Activated CD4-positive, alpha-beta T cell treated with anti-CD3 and anti-CD28 coated beads for 48 hours (primary cell): ENCODE measurements around the gene FAM114A1.
"Not testable (repeated sequence)": the region's sequence is repeated elsewhere in the genome, so short reads cannot be mapped to it uniquely, and the experiment has no call there.

ENCODE experiments used
- DNase-seq: peaks from one replicate; pipeline ENCODE4 v3.0.0-alpha.2; 2020

The FAM114A1 gene

DNA sequence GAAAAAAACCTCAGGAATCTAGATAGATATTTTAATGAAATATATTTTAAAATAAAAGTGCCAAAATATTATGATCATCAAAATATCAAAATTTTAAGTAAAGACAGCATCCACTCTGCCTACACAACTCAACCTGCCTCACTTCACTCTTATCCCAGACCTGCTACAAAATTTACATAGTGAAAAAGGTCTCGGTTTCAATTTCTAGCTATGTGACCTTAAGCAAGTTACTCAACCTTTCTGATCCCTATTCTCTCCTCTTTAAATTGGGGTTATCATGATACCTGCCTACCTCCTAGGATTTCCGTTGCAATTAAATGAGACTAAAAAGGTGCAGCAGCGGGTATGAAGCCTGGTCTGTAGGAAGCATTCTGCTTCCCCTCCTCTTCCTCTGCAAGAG, 72.9 kb downstream of the FAM114A1 start:
- no peak for DNase-seq

DNA sequence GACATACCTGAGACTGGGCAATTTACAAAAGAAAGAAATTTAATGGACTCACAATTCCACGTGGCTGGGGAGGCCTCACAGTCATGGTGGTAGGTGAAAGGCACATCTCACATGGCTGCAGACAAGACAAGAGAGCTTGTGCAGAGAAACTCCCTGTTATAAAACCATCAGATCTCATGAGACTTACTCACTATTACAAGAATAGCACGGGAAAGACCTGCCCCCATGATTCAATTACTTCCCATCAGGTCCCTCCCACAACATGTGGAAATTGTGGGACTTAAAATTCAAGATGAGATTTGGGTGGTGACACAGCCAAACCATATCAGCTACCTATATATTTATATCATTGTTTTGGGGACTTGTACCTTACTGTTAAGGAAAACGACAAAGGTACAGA, 74.3 kb downstream of the FAM114A1 start:
- peak; percentile 21 for DNase-seq

DNA sequence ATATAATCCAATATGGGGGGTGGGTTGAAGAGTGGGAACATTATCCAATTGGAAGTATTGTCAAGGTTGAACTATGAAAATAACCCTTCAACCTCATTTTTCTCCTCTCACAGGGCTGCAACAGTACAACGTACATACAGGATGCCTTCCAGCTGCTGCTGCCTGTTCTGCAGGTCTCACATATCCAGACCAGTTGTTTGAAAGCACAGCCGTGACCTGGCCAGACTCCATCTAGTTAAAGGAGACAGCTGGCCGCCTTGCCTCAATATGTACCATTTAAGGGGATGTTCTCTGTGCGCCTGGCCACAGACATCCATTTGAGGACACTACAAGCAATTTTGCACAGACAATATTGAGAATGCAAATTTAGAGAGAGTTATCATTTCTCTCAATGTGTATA, 75.7 kb downstream of the FAM114A1 start:
- DNase-seq: no peak

GRCh38 chr4:38944440-38944839, 76.8 kb downstream of the FAM114A1 start:
- DNase-seq: no peak

- no peak for DNase-seq
Observed at GRCh38 chr4:38946919-38947318, 79.3 kb downstream of the FAM114A1 start.

GRCh38 chr4:38948551-38948950, 80.9 kb downstream of the FAM114A1 start:
- no peak for DNase-seq

GRCh38 chr4:38949411-38950051, 81.9 kb downstream of the FAM114A1 start:
- peak; percentile 42 for DNase-seq

- DNase-seq: no peak
Observed at GRCh38 chr4:38950159-38950558, 82.6 kb downstream of the FAM114A1 start.

- DNase-seq: no peak
Observed at GRCh38 chr4:38950734-38951133, 83.1 kb downstream of the FAM114A1 start.

DNA sequence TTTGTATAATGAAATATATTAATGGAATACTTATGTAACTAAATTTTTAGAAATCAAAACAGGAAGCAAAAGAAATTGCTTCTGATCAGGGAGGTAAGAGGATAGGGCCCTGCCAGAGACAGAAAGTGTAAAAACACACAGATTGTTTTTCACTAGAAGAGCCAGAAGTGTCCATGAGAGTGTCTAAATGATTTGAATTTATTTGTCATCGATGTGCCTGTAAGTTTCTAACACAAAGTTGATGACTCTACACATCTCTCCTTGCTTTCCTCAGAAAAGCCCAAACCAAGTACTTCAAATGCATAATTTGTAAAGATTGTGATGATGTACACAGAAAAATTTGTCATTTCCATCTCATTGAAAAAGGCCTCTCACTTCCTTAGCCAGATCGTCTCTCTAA, 84.0 kb downstream of the FAM114A1 start:
- DNase-seq: no peak

DNA sequence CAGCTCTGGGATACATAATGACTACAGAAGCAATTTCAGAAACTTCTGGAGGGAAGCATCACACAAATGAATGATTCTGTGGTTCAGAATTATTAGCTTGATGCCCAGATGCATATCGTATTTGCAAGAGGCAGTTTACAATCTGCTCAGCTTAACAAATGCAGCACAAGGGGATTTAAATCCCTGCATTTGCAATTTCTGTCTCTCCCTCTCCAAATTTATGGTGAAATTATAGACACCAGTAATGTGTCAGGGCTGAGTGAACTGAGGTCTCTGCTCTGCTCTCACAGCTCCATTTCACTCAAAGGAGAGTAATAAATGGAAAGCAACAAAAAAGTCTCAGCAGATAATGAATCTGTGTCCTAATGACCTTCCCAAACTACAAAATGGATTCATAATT, 84.4 kb downstream of the FAM114A1 start:
- DNase-seq: no peak

DNA sequence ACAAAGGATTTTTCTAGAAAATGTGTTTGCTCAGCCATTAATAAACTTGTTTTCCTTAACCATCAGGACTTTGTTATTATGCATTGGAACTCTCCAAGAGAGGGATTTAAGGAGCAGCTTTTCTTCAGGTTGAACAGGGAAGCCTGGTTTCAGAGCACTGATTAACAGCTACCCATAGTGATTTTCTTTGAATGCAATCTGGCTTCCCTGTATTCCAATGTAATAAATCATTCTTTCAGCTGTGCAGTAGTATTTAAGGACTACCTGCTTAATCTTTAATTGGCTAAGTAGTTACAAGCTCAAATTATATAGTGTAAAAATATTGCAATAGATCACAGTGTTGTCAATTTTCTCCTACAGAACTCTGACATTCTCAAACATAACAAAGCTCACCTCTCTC, 87.1 kb downstream of the FAM114A1 start:
- no peak for DNase-seq

DNA sequence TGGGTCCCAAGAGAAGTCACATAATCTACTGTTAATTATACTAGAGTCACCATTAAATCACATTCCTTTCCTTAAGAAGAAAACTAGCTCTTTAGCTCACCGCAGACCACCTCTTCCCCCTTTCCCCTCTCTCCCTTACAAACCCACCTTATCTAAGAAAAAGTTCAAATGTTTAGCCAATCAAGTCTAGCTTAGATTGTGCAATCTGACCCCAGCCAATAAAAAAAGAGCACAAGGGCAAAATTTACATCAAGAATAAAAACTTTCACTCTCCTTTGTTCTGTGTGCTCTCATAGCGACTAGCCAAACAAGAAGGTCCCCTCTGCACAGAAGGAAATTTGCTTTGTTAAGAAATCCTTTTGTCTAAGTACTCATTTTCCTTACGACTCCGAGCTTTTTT, 88.4 kb downstream of the FAM114A1 start:
- no peak for DNase-seq

DNA sequence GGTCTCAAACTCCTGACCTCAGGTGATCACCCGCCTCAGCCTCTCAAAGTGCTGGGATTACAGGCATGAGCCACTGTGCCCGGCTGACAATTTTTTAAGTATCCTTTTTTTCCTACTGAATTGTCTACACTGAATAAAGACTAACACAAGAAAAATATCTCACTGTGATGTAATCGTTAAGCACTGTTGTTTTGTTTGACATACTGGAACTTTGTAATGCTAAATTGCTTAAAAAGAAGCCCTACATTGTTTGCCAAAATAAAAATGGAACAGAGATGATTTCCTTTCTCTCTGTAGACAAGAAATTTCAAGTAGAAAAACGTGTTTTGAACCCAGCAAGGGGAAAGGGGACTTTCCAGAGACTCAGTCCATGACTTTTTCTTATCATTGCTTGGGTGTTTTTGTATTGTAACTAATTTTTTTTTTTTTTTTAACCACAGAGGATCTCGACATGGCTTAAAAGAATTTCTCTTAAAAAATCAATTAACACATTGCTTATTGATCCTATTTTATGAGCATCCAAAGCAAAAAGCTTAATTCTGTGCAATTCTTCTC, 89.7 kb downstream of the FAM114A1 start:
- DNase-seq: no peak

DNA sequence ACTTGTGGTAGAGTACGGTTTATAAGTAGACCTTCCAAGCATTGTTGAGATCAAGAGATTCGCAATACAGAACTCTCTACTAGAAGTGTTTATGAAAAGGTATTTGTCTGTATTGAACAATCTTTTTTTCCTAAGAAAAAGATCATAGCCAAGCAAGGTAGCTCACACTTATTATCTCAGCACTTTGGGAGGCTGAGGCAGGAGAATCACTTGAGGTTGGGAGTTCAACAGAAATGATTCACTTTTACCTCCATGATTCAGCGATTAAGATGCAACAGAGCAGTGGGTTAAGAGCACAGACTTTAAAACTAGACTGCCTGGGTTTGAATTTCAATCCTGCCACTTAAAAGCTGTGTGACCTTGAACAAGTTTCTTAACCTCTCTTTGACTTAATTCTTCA, 90.3 kb downstream of the FAM114A1 start:
- DNase-seq: peak; percentile 48

DNA sequence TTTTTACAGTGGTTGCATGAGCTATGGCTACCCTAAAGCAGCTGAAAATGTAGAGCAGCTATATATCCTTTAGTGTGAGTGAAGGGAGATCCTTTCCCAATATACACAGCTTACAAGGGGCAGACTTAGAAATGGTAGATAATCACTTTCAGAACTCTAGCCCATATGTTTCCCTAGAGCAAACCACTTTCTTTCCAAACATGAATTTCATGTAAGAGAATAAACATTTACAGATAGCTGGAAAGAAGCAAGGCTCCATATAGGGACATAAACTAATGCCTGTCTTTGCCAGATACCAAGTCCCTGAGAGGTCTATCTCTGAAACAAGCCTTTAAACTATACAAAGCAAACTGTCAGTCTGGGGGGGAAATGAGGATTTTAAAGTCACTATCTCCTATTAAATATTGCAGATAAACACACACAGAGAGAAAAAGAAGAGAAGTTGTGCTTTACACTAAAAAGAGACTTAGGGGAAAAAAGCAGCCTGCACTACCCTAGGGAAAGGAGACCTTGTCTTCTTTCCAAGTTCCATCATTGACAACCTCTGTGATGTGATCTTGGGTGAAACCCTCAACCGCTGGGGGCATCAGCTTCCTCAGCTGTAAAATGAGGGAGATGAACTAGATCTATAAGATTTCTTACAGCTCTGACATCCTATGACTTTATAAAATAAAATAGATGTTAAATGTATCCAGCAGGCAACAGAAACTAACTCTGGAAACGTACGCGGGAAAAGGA, 91.0 kb downstream of the FAM114A1 start:
- DNase-seq: no peak

DNA sequence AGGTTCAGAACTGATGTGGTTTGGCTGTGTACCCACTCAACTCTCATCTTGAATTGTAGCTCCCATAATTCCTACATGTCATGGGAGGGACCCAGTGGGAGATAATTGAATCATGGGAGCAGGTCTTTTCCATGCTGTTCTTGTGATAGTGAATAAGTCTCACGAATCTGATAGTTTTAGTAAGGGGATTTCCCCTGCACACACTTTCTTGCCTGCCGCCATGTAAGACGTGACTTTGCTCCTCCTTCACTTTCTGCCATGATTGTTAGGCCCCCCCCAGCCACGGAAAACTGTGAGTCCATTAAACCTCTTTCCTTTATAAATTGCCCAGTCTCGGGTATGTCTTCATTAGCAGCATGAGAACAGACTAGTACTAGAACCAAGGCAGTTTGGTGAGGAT, 91.6 kb downstream of the FAM114A1 start:
- not testable (repeated sequence) for DNase-seq

DNA sequence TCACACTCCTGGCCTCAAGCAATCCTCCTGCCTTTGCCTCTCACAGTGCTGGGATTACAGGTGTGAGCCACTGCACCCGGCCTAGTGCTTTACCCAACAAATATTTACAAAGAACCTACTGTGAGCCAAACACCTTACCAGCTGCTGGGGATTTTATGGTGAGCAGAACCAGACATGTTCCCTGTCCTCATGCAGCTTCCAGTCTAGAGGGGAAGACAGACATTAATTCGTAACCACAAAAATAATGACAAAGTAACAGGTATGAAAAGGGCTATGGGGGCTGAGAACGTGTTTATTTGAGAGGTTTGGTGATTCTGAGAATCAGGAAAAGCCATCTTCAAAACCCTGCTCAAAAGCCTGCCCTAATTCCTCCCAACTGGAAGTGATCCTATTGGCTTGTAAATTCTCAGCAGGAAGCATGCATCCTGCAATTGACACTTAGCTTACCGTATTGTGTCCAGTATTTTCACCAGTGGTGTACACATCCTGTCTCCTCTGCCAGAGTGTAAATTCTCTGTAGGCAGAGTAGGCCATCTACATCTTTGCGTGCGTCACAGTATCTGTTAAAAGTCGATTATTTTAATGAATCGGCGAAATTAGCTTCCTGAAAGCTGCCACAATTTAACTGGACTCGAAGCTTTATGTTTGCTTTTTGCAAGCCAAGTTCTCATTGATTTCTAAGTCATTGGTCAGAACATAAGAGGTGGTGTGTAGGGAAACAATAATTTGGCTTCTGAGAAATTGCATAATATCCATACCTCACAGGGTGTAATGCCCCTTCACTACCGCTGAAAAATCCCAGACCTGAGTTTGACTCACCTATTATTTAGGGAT, 97.6 kb downstream of the FAM114A1 start:
- DNase-seq: no peak

DNA sequence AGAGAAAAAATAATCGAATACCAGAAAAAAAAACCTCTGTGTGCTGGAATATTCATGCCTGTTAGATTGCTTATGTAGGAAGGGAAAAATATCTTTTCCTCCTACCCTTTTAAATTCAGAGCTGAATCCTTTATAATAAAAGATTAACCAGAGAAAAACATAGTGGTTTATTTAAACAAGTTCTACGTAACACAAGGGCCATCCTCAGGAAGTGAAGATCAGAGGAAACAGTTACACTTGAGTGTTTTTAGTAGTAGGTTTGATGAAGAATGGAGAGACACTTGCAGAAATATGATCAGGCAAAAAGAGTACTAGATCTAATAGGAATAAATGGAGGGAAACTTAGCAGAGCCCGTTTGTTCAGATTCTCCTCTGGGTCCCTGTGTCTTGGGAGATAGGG, 98.3 kb downstream of the FAM114A1 start:
- DNase-seq: no peak

DNA sequence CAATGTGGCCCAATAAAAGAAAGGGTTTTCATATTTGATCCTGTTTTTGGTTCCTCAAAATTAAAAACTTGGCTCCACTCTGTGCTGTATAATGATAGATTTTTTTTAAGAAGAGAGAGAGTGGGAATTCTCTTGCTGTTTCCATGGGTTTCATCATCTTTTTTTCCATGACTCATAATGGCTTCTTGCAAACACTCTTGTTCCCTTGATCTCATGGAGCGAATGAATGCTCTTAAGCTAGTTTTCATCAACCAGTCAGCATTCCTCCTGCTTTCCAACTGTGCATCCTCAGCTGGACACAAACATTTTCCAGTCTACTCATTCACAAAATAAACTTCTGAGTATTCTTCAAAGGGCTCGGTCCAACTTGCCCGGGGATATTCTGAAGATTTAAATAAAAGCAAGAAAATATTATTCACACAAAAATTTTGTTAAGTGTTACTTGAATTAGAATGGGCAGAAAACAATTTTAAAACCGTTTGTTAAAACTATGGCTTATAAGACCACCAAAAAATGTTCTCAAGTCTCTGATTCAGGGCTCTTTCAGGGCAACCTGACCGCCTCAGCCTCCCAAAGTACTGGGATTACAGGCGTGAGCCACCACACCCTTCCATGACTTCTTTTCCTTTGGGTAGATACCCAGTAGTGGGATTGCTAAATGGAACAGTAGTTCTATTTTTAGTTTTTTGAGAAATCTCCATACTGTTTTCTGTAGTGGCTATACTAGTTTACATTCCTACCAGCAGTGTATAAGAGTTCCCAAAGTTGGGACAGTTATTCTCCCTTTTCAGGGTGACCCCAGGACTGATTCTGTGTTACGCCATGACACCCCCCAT, 99.9 kb downstream of the FAM114A1 start:
- no peak for DNase-seq

DNA sequence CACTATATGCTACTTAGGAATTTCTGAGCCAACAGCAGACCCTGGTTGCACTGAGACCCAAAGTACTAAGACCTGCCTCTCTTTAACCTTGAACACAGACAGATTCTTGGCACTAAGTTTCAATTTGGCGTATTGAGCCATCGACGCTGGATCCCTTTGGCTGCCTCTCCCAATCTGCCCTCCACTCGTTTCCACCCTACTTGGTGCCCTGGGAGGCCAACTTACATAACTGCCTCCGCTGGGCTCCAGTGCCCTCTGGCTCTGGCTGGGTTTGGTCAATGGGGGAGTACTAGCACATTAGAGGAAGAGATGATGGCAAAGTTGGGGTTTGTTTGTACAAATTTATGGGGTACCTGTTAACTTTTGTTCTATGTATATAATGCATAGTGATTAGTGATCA, 101.1 kb downstream of the FAM114A1 start:
- no peak for DNase-seq

GRCh38 chr4:38976308-38976707, 108.7 kb downstream of the FAM114A1 start:
- no peak for DNase-seq

DNA sequence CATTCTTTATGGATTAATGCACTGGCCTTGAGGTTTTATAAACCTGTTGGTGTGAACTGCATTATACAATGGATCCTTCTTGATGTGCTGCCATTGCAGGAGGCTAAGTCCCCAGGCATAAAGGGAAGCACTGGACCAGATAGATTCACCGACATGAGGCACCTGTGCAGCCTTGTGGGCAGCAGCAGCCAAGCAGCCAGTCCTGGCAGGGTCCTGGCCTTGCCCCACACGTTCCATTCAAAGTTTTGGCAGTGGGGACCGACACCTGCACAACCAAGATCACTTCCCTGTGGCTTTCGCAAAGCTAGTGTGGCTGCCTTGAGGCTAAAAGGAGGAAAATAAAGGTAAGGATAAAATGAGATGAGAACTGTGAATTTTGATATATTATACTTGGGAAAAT, 111.5 kb downstream of the FAM114A1 start:
- no peak for DNase-seq
